HEK293T (cell line): ENCODE measurements around the gene CDH4.

Experiments used
- CTCF ChIA-PET: fragments of 350-600 bp; formaldehyde crosslinking; extraction: SDS; loops from one replicate; lab custom pipeline; 2021; ENCODE audit warnings: antibody characterized with exemption, inconsistent platforms; lab: Yijun Ruan, JAX
- POLR2A ChIA-PET: fragments of 350-600 bp; formaldehyde crosslinking; extraction: SDS; loops from one replicate; lab custom pipeline; 2020; ENCODE audit warnings: antibody characterized with exemption, inconsistent platforms; lab: Yijun Ruan, JAX
- DNase-seq: peaks from one replicate; pipeline ENCODE4 v3.0.0; 2012; ENCODE audit warnings: mixed read lengths; ENCODE audit errors: extremely low spot score
- ARNT ChIP-seq: fragments of 450-650 bp; IDR thresholded peaks from 2 replicates; pipeline ENCODE4 v1.6.1; 2017; ENCODE audit warnings: mild to moderate bottlenecking
- BHLHE40 ChIP-seq: fragments of 450-650 bp; IDR thresholded peaks from 2 replicates; pipeline ENCODE4 v1.6.1; 2016; ENCODE audit warnings: mild to moderate bottlenecking, moderate library complexity, borderline replicate concordance
- CTBP1 ChIP-seq: fragments of 450-650 bp; IDR thresholded peaks from 2 replicates; pipeline ENCODE4 v1.6.1; 2016; ENCODE audit warnings: borderline replicate concordance
- ELF4 ChIP-seq: fragments of 450-650 bp; IDR thresholded peaks from 2 replicates; pipeline ENCODE4 v1.6.1; 2017; ENCODE audit warnings: antibody characterized with exemption
- FOXA1 ChIP-seq: fragments of 450-650 bp; IDR thresholded peaks from 2 replicates; pipeline ENCODE4 v1.6.1; 2016; ENCODE audit warnings: mild to moderate bottlenecking
- FOXK2 ChIP-seq: fragments of 450-650 bp; IDR thresholded peaks from 2 replicates; pipeline ENCODE4 v1.6.1; 2016; ENCODE audit warnings: mild to moderate bottlenecking
- FOXM1 ChIP-seq: fragments of 450-650 bp; IDR thresholded peaks from 2 replicates; pipeline ENCODE4 v1.6.1; 2017; ENCODE audit warnings: mild to moderate bottlenecking, borderline replicate concordance
- HDGF ChIP-seq: fragments of 450-650 bp; IDR thresholded peaks from 2 replicates; pipeline ENCODE4 v1.6.1; 2017; ENCODE audit warnings: antibody characterized with exemption, borderline replicate concordance
- L3MBTL2 ChIP-seq: fragments of 450-650 bp; conservative IDR thresholded peaks from 2 replicates; pipeline ENCODE4 v1.6.1; 2016; ENCODE audit warnings: mild to moderate bottlenecking
- LEF1 ChIP-seq: fragments of 450-650 bp; IDR thresholded peaks from 2 replicates; pipeline ENCODE4 v1.6.1; 2017; ENCODE audit warnings: mild to moderate bottlenecking, borderline replicate concordance
- NFRKB ChIP-seq: fragments of 450-650 bp; IDR thresholded peaks from 2 replicates; pipeline ENCODE4 v1.6.1; 2016; ENCODE audit warnings: mild to moderate bottlenecking, moderate library complexity
- PKNOX1 ChIP-seq: fragments of 450-650 bp; IDR thresholded peaks from 2 replicates; pipeline ENCODE4 v1.6.1; 2016
- SP1 ChIP-seq: fragments of 450-650 bp; IDR thresholded peaks from 2 replicates; pipeline ENCODE4 v1.6.1; 2017
- SUZ12 ChIP-seq: fragments of 450-650 bp; IDR thresholded peaks from 2 replicates; pipeline ENCODE4 v1.6.1; 2016; ENCODE audit warnings: mild to moderate bottlenecking
- TARDBP ChIP-seq: fragments of 450-650 bp; IDR thresholded peaks from 2 replicates; pipeline ENCODE4 v1.6.1; 2016
- ZNF384 ChIP-seq: fragments of 450-650 bp; IDR thresholded peaks from 2 replicates; pipeline ENCODE4 v1.6.1; 2016

The CDH4 gene

GRCh38 chr20:61690993-61691838 lies 439.2 kb downstream of the CDH4 start:
- TF ChIP-seq HDGF, result no peak
- no peak for TF ChIP-seq CTBP1
- TF ChIP-seq NFRKB, result no peak
- TF ChIP-seq PKNOX1, result no peak
- TF ChIP-seq FOXM1, result no peak
- no peak for TF ChIP-seq BHLHE40
- no peak for TF ChIP-seq TARDBP
- TF ChIP-seq LEF1, result no peak
- no peak for TF ChIP-seq ARNT
- TF ChIP-seq SP1, result no peak
- no peak for TF ChIP-seq ELF4
- no peak for TF ChIP-seq SUZ12
- TF ChIP-seq ZNF384, result no peak
- CTCF ChIA-PET, result no interaction called here
- DNase-seq, result no peak
- POLR2A ChIA-PET, result no interaction called here

GRCh38 chr20:61691978-61692377 lies 439.9 kb downstream of the CDH4 start:
- TF ChIP-seq HDGF, result no peak
- no peak for TF ChIP-seq ARNT
- no peak for TF ChIP-seq CTBP1
- no peak for TF ChIP-seq NFRKB
- TF ChIP-seq ZNF384, result no peak
- no peak for TF ChIP-seq TARDBP
- TF ChIP-seq SP1, result no peak
- TF ChIP-seq FOXA1, result no peak
- TF ChIP-seq PKNOX1, result no peak
- TF ChIP-seq SUZ12, result no peak
- no peak for TF ChIP-seq FOXM1
- no peak for TF ChIP-seq BHLHE40
- no peak for TF ChIP-seq FOXK2
- TF ChIP-seq LEF1, result no peak
- no peak for TF ChIP-seq ELF4
- TF ChIP-seq L3MBTL2, result no peak
- no peak for DNase-seq
- CTCF ChIA-PET, result no interaction called here
- POLR2A ChIA-PET, result no interaction called here

GRCh38 chr20:61692479-61692878 lies 440.4 kb downstream of the CDH4 start:
- DNase-seq, result no peak
- POLR2A ChIA-PET, result no interaction called here
- CTCF ChIA-PET, result no interaction called here
- TF ChIP-seq FOXM1 (no peak), ARNT (no peak), FOXA1 (no peak), SP1 (no peak), LEF1 (no peak), L3MBTL2 (no peak), FOXK2 (no peak), TARDBP (no peak), CTBP1 (no peak), PKNOX1 (no peak), SUZ12 (no peak), ELF4 (no peak), ZNF384 (no peak), BHLHE40 (no peak), HDGF (no peak), NFRKB (no peak)

- CTCF ChIA-PET, result no interaction called here
- POLR2A ChIA-PET, result no interaction called here
- TF ChIP-seq BHLHE40, result no peak
- no peak for TF ChIP-seq TARDBP
- TF ChIP-seq NFRKB, result no peak
- no peak for TF ChIP-seq SUZ12
- TF ChIP-seq L3MBTL2, result no peak
- TF ChIP-seq FOXM1, result no peak
- TF ChIP-seq HDGF, result no peak
- TF ChIP-seq LEF1, result no peak
- no peak for TF ChIP-seq ZNF384
- TF ChIP-seq FOXK2, result no peak
- no peak for TF ChIP-seq PKNOX1
- TF ChIP-seq ELF4, result no peak
- TF ChIP-seq CTBP1, result no peak
- no peak for TF ChIP-seq SP1
- no peak for TF ChIP-seq ARNT
- no peak for TF ChIP-seq FOXA1
- DNase-seq, result no peak
Measured at GRCh38 chr20:61693055-61693600, 441.1 kb downstream of the CDH4 start.

- TF ChIP-seq HDGF (no peak), ZNF384 (no peak), BHLHE40 (no peak), PKNOX1 (no peak), TARDBP (no peak), ELF4 (no peak), CTBP1 (no peak), FOXM1 (no peak), ARNT (no peak)
- POLR2A ChIA-PET, result no interaction called here
- no peak for DNase-seq
- CTCF ChIA-PET, result no interaction called here
Measured at GRCh38 chr20:61694682-61695081, 442.6 kb downstream of the CDH4 start.
